Limb (tissue), 2 donors: ENCODE data around the gene BRAF.
A peak's percentile ranks its signal among the peaks of the same experiment; 100 is the strongest.
"Not testable (repeated sequence)": the region's sequence is repeated elsewhere in the genome, so short reads cannot be mapped to it uniquely, and the experiment has no call there.

Experiments
- DNase-seq, 2 donors: peaks; one replicate each; pipeline ENCODE4 v3.0.0-alpha.2; 2016; ENCODE audit errors: extremely low spot score in 2 of 2

Gene BRAF

DNA sequence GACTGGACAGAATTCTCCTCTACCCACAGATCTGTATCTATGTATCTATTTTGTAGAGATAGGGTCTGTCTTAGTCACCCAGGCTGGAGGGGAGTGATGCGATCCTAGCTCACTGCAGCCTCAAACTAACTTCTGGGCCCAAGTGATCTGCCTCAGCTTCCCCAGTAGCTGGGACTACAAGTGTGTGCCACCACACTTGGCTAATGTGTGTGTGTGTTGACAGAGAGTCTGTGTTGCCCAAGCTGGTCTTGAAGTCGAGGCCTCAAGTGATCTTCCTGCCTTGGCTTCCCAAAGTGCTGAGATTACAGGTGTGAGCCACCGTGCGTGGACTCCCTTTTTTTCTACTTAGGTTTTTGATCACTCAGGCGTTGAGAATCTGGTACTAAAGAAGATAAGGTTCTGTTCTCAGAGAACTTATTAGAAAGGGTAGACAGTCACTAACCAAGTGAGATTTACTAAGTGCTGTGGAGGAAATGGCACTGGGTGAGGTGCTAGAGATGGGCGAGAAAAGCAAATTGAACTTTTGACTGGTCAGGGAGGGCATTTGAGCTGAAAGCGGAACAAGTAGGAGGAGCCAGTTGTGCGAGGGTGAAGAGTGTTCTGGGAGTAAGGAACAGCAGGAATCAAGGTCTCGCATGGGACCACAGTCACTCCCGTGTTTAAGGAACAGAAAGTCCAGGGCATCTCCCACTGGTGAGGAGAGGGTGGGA, 210.2 kb downstream of the BRAF start:
- DNase-seq = no peak

DNA sequence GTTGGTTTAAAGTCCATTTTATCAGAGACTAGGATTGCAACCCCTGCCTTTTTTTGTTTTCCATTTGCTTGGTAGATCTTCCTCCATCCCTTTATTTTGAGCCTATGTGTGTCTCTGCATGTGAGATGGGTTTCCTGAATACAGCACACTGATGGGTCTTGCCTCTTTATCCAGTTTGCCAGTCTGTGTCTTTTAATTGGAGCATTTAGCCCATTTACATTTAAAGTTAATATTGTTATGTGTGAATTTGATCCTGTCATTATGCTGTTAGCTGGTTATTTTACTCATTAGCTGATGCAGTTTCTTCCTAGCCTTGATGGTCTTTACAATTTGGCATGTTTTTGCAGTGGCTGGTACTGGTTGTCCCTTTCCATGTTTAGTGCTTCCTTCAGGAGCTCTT, 212.3 kb downstream of the BRAF start:
- DNase-seq = not testable (repeated sequence)

DNA sequence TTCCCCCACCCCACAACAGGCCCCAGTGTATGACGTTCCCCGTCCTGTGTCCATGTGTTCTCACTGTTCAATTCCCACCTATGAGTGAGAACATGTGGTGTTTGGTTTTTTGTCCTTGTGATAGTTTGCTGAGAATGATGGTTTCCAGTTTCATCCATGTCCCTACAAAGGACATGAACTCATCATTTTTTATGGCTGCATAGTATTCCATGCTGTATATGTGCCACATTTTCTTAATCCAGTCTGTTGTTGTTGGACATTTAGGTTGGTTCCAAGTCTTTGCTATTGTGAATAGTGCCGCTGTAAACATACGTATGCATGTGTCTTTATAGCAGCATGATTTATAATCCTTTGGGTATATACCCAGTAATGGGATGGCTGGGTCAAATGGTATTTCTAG, 216.0 kb downstream of the BRAF start:
- not testable (repeated sequence) for DNase-seq

DNA sequence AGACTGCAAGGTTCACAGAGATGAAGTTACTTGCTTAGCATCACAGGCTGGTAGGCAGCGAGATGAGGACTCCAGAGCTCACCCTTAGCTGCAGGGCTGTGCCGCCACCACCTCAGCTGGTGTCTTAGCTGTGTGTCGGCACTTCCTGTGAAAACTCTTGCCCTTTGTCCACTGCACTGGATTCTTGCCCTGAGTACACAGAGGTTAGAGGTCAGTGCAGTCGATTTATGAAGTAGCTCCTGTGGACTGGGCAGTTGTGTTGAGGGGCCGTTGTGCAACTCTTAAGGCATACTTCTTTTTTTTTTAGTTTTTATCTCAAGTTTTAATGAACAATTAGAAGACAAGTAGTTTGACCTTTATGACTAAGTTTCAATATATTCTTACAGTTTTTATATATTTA, 217.6 kb downstream of the BRAF start:
- DNase-seq = no peak

DNA sequence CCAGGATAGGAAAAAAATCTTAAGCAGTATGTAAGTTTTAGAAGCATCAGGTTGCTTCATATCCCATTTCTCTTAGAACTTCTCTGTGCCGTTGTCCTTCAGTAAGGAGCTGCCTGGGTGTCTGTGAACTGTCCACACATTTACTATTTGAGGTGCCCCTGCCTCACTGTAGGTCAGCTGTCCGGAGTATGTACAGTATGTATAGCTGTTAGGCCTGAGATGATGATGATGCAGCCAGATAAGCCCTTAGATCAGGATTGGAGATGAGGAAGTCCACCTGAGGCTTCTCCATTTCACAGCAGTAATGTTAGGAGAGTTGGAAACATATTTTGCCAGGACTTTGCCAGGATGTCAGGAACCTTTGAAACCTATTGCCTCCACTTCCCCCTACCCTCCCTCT, 220.5 kb downstream of the BRAF start:
- DNase-seq = no peak

DNA sequence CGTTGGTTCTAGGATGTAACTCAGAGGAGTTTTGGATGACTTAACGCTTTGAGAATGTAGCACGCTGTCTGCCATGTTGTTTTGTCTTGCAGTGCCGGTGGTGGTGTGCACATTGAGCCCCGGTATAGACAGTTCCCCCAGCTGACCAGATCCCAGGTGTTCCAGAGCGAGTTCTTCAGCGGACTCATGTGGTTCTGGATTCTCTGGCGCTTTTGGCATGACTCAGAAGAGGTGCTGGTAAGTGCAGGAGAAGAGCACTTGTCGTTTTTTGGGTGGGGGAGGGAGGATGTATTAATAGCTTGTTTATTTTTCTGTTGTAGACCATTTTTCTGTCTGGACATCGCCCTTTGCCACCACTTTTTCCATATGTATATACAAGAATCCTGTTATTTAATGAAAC, 222.0 kb downstream of the BRAF start:
- DNase-seq = no peak

DNA sequence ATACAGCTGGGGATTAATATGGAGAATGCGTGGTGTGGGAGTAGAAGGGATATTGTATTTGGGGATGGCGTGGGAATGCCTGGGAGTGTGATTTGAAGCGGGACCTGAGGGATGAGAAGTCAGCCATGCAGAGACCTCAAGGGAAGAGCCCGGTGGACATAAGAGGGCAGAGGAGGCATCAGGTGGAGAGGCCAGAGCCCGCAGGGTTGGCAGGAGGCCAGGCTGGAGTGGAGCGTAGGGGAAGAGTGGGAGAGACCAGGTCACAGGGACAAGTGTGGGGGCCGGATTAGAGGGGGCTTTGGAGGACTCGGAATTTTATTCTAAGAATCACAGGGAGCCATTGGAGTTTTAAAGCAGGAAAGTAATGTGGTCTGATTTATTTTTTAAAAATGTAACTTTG, 226.3 kb downstream of the BRAF start:
- DNase-seq = no peak

DNA sequence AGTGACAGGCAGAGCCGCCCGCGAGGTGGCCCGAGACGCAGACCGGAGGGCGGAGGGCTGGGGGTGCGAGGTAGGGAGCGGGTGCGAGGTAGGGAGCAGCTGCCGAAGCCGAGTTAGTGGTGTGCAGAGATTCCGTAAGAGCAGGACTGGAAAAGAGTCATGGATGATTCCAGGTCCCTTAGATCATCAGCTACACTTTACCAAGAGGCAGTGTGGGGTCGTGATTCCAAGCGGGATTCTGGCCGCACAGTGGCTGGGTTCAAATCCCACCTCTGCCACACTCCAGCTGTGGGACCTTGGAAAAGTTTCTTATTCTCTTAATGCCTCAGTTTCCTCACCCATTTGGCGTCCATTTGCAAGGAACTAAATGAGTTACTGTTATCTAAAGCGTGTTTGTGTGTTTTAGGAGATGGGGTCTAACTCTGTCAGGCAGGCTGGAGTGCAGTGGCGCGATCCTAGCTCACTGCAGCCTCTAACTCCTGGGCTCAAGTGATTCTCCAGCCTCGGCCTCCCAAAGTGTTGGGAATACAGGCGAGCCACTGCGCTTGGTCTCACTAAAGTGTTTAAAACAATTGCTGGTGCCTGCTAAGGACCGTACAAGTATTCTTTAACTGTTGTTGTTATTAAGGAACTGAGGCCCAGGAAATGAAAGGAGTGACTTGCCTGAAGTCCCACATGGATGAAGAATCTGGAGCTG, 227.1 kb downstream of the BRAF start:
- DNase-seq = no peak

DNA sequence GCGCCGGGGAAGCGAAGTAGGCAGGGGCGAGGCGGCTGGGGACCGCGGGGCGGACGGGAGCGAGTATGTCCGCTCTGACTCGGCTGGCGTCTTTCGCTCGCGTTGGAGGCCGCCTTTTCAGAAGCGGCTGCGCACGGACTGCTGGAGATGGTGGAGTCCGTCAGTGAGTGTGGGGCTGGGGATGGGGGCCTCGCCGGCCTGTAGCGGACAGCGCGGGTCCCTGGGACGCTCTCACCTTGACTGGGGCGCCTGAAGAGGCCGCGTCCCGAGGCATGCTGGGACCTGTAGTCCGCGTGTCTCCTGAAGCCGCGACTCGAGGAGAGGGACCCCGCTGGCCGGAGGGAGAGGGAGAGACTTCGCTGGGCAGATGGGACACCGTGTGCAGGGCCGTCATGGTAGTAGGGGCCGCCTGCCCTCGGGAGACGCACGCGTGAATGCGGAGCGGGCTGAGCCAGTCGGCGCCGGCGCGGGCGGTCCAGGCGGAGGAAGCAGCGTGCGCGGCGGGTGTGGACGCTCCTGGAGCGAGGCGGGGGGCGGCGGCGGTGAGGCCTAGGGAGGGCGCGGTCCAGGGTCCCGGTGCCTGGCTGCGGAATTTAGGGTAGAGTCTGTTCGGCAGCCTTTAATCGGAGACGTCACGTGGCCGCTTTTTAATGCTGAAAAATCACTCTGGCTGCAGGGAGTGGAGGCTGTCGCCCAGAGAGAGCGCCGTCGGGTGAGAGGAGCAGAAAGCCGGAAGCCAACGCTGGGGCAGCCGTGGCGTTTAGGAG, 227.9 kb downstream of the BRAF start, which contains the start of gene NDUFB2:
TSS of gene NDUFB2 (plus strand) at position 29 of the 767 bp plus-strand sequence. CDS start at position 66, 37 bp downstream.
- DNase-seq = peak; percentile 94 to 98

DNA sequence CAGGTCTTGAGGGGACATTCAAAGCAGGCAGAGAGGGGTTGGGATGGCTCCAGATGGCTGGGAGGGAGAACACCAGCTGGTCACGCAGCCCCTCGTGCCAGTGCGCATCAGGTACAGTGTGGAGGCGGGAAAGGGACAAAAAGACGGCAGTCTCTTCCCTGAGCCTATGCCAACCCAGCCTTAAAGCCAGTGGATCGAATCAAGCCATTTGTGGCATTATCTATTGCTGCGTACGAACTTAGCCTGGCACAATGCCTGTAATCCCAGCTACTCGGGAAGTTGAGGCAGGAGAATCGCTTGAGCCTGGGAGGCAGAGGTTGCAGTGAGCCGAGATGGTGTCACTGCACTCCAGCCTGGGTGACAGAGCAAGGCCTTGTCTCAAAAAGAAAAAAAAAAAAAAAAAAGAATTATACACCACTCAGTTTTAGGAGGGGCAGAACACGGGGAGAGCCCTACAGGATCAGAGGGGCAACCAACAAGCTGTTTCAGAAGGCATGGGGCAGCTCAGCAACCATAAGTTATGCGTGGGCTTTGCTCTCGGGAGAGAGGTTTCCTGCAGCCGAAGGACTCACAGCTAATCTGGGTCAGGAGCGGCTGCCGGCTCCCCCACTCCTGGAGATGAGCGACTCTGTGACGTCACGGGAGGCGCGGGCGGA, 228.6 kb downstream of the BRAF start:
- no peak for DNase-seq

DNA sequence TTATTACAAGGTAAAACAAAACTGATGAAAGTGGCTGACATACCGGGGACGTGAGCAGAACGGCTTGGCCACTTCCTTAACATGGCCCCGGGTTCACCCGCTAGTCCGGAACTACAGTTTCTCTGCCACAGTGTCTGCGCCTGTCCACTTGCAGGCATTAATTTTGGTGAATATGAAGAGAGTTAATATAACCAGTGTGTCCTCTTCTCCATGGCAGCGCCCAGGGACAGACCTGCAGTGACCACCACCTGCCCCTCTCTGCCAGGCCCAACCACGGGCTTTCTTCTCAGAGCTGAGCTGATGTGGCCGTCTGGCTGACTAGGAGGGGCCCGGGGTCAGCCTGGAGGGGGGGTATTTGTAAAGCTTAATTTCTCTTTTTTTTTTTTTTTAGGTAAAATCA, 229.3 kb downstream of the BRAF start:
- DNase-seq = no peak

DNA sequence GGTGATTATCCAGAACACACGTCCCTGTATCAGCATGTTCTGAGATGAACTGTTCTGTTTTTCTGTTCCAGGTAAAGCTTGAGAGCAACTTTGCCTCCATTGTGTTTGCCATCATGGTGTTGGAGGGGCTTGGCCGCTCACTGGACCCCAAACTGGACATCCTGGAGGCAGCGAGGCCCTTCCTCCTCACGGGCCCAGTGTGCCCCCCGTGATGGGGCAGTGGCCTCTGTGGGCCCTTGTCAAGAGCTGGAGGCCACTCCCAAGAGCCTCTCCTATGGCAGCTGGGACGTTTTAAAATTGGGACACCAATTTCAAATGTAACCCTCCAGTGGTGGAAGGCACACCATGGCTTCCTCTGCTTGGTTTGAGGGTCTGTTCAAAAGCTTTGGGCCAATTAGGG, 230.1 kb downstream of the BRAF start:
- no peak for DNase-seq

DNA sequence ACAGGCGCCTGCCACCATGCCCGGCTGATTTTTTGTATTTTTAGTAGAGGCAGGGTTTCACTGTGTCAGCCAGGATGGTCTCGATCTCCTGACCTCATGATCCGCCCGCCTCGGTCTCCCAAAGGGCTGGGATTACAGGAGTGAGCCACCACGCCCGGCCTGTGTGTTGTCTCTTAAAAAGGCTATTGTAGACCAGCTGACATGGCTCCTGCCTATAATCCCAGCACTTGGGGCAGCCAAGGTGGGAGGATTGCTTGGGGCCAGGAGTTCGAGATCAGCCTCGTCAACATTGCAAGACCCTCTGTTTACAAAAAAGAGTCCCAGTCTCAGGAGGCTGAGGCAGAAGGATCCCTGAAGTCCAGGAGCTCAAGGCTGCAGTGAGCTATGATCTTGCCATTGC, 230.9 kb downstream of the BRAF start:
- not testable (repeated sequence) for DNase-seq

DNA sequence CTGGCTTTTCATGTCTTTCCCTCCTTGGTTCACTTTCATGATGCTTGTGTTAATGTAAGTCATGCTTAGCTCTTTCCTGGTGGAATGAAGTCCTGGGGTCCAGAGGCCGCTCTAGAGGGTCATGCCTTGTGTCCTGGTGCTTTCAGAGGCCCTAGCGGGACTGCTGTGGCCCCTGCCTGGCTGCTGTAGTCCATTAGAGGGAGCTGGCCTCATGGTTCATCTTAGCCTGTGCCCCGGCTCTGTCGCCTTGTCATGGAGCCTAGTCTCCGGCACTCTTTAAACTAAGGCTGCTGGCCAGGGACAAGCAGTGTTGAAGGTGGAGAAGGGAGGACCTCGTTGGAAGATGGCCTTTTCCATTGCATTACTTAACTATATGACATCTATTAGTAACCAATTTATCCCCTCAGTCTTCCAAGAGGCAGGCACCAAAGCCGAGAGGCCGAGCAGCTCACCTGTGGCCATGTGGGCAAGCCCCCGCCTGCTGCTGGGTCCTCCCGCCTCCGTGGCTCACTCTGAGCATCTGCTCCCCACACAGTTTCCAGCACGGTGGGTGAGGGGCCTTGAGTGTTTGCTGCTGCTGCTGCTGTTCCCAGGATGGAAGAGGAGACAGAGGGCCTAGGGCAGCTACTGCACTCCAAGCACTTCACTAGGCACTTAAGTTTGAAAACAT, 233.2 kb downstream of the BRAF start:
- DNase-seq = no peak

DNA sequence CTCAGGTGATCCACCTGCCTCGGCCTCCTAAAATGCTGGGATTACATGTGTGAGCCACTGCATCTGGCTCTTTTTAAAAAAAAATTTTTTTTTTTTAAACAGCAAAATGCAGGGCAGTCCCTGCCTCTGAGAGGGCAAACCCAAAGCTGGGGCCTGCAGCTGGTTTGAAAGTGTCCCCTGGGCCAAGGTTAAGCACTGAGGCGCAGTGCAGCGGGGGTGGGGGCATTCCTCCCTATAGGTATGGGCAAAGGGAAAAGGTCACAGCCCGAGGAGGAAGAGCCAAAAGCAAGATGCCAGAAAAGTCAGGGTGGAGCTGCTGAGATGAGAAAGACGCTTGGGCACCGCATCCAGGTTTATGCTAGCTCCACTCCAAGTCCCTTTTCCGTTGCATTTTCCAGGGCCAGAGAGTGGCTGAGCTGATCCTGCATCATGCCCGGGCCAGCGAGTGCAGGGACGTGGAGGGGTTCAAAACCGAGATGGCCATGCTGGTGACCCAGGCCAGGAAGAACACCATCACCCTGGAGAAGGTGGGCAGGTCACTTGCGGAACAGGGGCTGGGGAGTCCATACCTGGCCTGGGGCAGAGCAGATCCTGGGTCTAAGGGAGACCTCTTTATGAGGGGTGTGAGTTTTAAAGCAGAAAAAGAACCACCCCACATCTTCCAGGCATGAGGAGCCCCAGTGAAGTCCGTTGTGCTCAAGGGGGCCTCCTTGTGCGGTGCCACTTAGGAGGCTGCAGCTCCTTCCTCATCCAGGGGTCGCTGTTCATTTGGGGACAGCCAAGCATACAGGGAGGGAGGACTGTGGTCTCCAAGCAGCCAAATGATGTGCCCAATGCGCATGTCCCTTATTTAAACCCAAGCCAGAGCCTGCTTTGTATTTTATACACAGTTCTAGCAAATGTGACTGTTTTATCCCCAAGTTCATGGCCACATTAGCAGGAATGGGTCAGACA, 235.3 kb downstream of the BRAF start:
- DNase-seq = no peak

DNA sequence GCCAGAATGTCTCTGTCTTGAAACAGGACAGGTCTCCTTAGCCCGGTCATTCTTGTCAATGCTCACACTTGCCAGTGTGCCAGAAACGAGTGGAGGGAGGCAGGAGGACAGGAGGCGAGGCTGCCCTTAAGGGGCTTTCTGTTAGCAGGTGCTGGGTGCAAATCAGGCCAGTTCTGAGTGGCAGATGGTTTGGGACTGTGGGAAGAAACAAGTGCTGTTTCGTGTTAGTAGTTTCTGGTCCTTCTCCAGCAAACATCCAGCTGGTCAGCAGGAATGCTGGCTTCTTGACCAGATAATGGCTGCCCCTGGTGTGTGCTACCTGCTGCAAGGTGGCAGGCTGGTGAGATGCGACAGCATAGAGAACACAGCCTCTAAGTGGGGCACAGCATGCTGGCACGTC, 236.4 kb downstream of the BRAF start:
- DNase-seq = no peak

DNA sequence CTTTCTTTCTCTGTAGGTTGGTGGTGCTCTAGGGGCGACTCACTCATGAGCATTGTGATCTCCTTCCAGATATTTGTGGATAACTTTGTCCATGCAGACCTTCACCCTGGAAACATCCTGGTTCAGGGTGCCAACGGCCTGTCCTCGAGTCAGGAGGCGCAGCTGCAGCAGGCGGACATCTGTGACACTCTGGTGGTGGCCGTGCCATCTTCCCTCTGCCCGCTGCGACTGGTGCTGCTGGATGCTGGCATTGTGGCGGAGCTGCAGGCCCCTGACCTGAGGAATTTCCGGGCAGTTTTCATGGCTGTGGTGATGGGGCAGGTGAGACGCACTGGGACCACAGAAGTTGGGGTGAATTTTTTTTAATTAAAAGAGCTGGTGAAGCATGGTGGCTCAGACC, 237.8 kb downstream of the BRAF start:
- no peak for DNase-seq

DNA sequence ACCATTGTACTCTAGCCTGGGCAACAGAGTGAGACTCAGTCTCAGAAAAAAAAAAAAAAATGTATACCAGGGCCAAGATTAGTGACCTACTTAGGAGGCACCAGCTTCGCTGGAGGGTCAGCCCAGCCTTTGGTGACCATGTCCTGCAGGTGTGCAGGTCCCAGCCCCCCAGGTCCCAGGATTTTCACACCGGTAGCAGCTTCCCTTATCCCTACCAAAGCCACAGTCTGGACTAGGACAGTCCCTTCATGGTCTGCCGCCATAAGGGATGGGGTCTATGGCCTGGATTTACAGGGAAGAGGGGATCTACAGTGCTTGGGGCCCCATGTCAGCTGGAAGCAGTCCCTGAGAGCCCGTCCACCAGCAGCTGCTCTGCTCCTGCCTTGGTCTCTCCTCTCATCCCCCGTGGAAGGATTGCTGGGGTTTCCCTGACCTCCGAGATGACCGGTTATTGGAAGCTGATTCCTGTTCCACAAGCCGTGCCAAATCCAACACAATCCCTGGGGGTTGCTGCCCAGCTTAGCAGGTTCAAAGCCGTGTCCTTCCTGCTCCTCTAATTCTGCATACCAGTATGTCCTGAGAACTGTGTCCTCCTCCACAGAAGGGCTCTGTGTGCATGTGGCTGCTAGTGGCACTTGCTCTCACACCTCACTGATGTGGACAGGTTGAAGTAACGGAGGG, 239.2 kb downstream of the BRAF start:
- no peak for DNase-seq

DNA sequence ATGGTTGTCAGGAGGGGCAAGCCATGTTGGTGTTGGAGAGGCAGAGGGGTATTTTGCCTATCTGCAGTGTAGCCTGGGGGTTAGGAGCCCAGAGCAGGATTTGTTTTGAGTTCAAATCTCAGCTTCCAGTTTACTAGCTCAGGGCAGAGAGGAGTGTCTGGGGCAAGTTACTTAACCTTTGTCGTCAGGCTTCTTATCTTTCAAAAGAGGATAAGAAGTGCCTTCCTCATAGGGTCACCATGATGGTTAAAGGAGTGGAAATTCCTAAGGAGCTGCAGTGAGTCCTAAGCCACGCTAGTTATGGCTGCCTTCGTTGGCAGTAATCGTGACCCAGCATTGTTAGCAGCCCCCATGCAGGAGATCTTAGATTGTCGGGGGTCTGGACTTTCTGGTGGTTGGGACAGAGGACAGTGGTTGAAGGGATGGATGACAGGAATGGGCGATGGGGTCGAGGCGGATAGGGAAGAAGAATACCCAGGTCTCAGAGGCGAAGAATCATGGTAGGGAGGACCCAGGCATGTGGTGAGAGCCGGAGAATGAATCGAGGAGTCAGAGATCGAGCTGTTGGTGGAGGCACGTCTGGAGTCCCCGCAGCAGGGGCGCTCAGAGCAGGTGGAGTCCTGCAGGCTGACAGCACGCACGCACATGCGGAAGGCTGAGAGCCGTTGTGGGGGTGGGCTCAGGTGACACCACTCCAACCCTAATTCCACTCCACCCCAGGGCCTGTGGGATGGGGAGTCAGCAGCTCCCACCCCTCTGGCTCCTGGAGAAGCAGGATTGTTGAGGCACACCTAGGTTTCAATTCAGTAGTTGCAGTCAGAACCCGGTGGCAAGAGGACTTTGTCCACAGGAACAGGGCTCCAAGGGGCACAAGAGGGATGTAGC, 240.4 kb downstream of the BRAF start:
- DNase-seq = no peak
